Left lung (tissue), 10 donors: ENCODE data around the gene PPFIA4. TPM values are rescaled to one million over a fixed set of nuclear protein-coding genes. Genes with fewer than 3 reads are reported as not detected.

ENCODE experiments used
- ATAC-seq: fragments of 200-7000 bp; cut with Tn5 transposase; one replicate; pipeline ENCODE4 v1.9.1; 2020; ENCODE audit warnings: moderate library complexity
- DNase-seq, 4 donors: peaks; one replicate each; pipeline ENCODE4 v3.0.0-alpha.2; 2013 to 2020
- H3K27ac ChIP-seq, 2 donors: fragments of 200-600 bp; sonication (generic) in 1 of 2; one replicate each; pipeline versions ENCODE4 v1.5.0 to v1.8.0; 2020 to 2021
- H3K27me3 ChIP-seq, 2 donors: fragments of 200-600 bp; sonication (generic) in 1 of 2; one replicate each; pipeline versions ENCODE4 v1.5.0 to v1.8.0; 2020 to 2021
- H3K36me3 ChIP-seq, 2 donors: fragments of 200-600 bp; sonication (generic) in 1 of 2; one replicate each; pipeline versions ENCODE4 v1.5.0 to v1.8.0; 2020 to 2021
- H3K4me1 ChIP-seq, 2 donors: fragments of 200-600 bp; one replicate each; pipeline ENCODE4 v1.8.0; 2021
- H3K4me3 ChIP-seq, 2 donors: fragments of 200-600 bp; sonication (generic) in 1 of 2; one replicate each; pipeline versions ENCODE4 v1.5.0 to v1.8.0; 2020 to 2021; ENCODE audit warnings: mild to moderate bottlenecking in 1 of 2
- H3K9me3 ChIP-seq, 2 donors: fragments of 200-600 bp; sonication (generic) in 1 of 2; one replicate each; pipeline versions ENCODE4 v1.5.0 to v1.8.0; 2020 to 2021
- intact Hi-C, 2 donors: fragments of 100-400 bp; cut with DNase I; formaldehyde crosslinking; loops; one replicate each; pipeline versions ENCODE4 v1.11.2 to v1.14.2; 2022
- polyA plus RNA-seq, 6 donors: library from polyadenylated mRNA; unstranded; fragments of 120-200 nt; gene quantifications; one replicate each; pipeline ENCODE4 v1.2.1, GENCODE V29; 2013; ENCODE audit not compliant: insufficient read length in 6 of 6
- total RNA-seq, 2 donors: library from RNA; stranded (reverse); fragmentation: NEBNext Ultra II Directional; extraction: Animal tissue kit (Norgen Biotek cat#: 25700); gene quantifications; one replicate each; pipeline ENCODE4 v1.2.1, GENCODE V29; 2021
- TF ChIP-seq, protein P1 (sequence below), 2 donors: fragments of 200-600 bp; sonication (generic) in 1 of 2; IDR thresholded peaks; one replicate each; pipeline versions ENCODE4 v1.5.0 to v1.8.0; 2021; ENCODE audit warnings: antibody characterized with exemption in 2 of 2
- donor health status: DM: no; HTN: yes; CAD: no.
- donor health status: DM: no; HTN: no; CAD: no.

Gene PPFIA4
- total and polyA plus RNA-seq, 8 donors = 1.3 to 5.1 (median 3.3) TPM

DNA sequence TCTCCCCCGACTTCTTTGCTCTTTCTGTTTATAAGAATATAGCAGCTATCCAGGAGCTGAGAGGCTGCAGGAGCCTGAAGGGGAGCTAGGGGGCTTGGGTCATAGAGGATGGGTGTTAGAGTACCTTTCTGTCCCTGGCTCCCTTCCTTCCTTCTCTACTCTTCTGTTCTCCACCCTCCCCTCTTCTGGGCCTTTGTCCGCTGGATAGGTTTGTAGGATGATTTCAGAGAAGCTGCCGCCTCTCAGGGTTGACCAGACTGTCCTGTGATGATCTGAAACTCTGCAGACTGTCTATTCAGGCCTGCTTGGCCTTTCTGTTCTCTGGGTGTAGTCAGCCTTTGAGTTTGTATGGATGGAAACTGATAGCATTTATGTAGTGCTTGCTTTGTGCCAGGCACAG, 26.3 kb downstream of the PPFIA4 start:
- no peak for DNase-seq
- TF ChIP-seq, protein P1, sequence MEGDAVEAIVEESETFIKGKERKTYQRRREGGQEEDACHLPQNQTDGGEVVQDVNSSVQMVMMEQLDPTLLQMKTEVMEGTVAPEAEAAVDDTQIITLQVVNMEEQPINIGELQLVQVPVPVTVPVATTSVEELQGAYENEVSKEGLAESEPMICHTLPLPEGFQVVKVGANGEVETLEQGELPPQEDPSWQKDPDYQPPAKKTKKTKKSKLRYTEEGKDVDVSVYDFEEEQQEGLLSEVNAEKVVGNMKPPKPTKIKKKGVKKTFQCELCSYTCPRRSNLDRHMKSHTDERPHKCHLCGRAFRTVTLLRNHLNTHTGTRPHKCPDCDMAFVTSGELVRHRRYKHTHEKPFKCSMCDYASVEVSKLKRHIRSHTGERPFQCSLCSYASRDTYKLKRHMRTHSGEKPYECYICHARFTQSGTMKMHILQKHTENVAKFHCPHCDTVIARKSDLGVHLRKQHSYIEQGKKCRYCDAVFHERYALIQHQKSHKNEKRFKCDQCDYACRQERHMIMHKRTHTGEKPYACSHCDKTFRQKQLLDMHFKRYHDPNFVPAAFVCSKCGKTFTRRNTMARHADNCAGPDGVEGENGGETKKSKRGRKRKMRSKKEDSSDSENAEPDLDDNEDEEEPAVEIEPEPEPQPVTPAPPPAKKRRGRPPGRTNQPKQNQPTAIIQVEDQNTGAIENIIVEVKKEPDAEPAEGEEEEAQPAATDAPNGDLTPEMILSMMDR (IDR thresholded peaks at IDR 0.05) = no peak
- no peaks in the 10 kb centered on the region for H3K36me3 ChIP-seq
- no peak overlapping the region for H3K27ac ChIP-seq
- H3K4me1 ChIP-seq = peaks cover 0 to 10% of the 10 kb centered on the region in 2 donors
- ATAC-seq = no peak
- H3K9me3 ChIP-seq = no peaks in the 10 kb centered on the region
- intact Hi-C loops = no loop called here
- peaks cover 0 to 19% of the 10 kb centered on the region in 2 donors for H3K27me3 ChIP-seq
- H3K4me3 ChIP-seq = no peak overlapping the region

DNA sequence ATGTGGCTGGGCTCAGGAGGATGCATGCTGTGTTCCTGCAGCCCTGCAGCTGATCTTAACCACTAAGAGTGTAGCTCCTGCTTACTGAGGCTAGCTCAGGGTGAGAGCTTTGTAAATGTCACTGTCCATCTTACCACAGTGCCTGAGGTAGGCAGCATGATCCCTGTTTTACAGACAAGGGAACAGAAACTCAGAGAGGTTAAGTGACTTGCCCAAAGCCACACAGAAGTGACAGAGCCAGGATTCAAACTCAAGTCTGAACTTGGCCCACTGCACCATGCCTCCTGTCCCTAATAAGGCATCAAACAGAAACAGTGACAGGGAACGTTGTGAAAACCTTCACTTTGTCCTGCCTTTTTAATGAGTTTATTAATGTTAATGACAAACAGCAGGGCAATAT, 27.9 kb downstream of the PPFIA4 start:
- intact Hi-C loops = no loop called here
- H3K4me3 ChIP-seq = no peak overlapping the region
- no peak for DNase-seq
- peaks cover 0 to 8% of the 10 kb centered on the region in 2 donors for H3K27me3 ChIP-seq
- ATAC-seq = no peak
- no peaks in the 10 kb centered on the region for H3K9me3 ChIP-seq
- H3K27ac ChIP-seq = no peak overlapping the region
- H3K4me1 ChIP-seq = peaks cover 0 to 25% of the 10 kb centered on the region in 2 donors
- TF ChIP-seq, protein P1 (IDR thresholded peaks at IDR 0.05) = no peak
- H3K36me3 ChIP-seq = no peaks in the 10 kb centered on the region

DNA sequence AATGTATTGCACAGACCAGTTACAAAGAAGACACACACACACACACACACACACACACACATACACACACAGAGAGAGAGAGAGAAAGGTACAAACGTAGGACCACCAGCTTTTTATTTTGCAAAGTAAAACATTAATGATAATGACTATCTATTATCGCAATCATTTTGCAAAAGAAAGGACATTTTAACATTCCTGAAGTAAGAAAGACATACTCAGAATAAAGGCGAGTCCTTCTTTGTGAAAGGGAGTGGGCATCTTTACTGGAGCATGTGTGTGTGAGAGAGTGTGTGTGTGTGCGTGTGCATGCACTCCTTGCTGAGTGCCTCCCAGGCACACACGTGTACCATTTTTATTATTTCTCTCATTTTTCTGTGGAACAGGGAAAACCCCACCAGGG, 28.4 kb downstream of the PPFIA4 start:
- intact Hi-C loops = no loop called here
- no peaks in the 10 kb centered on the region for H3K9me3 ChIP-seq
- H3K27me3 ChIP-seq = peaks cover 0 to 7% of the 10 kb centered on the region in 2 donors
- TF ChIP-seq, protein P1 (IDR thresholded peaks at IDR 0.05) = no peak
- no peaks in the 10 kb centered on the region for H3K36me3 ChIP-seq
- DNase-seq (no peak), ATAC-seq (no peak)
- no peak overlapping the region for H3K27ac ChIP-seq
- H3K4me1 ChIP-seq = peaks cover 0 to 29% of the 10 kb centered on the region in 2 donors
- H3K4me3 ChIP-seq = no peak overlapping the region

DNA sequence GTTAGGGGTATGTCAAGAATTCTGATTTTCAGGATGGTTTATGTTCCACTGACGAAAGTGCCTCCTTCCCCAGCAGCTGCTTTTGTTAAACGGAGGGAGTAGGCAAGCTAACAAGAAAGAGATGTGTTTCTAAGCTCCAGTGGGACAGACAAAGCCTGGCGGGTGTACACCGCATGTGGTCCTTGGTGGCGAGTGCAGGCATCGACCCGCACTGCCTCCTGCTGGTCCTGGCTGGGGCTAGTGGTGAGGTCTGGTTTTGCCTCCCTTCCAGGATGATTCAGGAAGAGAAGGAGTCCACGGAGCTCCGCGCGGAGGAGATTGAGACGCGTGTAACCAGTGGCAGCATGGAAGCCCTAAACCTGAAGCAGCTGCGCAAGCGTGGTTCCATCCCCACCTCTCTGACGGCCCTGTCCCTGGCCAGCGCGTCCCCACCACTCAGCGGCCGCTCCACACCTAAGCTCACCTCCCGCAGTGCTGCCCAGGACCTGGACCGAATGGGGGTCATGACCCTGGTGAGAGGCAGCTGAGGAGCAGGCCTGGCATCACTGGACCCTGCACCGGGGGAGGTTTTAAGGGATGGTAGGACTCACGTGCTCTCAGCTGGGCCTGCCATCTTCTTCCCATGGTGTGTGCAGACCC, 29.0 kb downstream of the PPFIA4 start:
- intact Hi-C loops = no loop called here
- H3K27ac ChIP-seq = no peak overlapping the region
- peaks cover 0 to 36% of the 10 kb centered on the region in 2 donors for H3K4me1 ChIP-seq
- H3K4me3 ChIP-seq = no peak overlapping the region
- H3K27me3 ChIP-seq = peaks cover 0 to 7% of the 10 kb centered on the region in 2 donors
- H3K36me3 ChIP-seq = no peaks in the 10 kb centered on the region
- ATAC-seq = no peak
- TF ChIP-seq, protein P1 (IDR thresholded peaks at IDR 0.05) = no peak
- DNase-seq = no peak
- no peaks in the 10 kb centered on the region for H3K9me3 ChIP-seq

DNA sequence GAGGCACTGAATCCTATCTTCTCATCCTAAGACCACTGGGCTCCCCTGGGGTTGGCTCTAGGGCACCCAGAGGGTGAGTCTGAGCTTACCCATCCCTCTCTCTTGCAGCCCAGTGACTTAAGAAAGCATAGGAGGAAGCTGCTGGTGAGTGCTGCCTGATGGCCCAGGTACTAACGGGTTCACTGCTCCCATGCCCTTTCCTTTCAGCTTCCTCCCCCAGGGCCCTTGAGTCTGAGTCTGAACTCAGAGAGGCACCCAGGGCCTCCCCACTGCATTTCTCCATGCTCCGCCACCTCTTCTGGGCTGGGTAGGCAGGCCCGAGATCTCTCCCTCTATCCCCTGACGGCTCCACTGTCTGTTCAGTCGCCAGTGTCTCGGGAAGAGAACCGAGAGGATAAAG, 29.7 kb downstream of the PPFIA4 start:
- no peak for DNase-seq
- H3K36me3 ChIP-seq = no peaks in the 10 kb centered on the region
- intact Hi-C loops = no loop called here
- no peak overlapping the region for H3K27ac ChIP-seq
- H3K4me3 ChIP-seq = no peak overlapping the region
- TF ChIP-seq, protein P1 (IDR thresholded peaks at IDR 0.05) = no peak
- no peaks in the 10 kb centered on the region for H3K9me3 ChIP-seq
- H3K4me1 ChIP-seq = peaks cover 0 to 37% of the 10 kb centered on the region in 2 donors
- H3K27me3 ChIP-seq = peaks cover 0 to 7% of the 10 kb centered on the region in 2 donors
- no peak for ATAC-seq
